SIG-M5 treated with dmso at 0.1 percent for 504 hours (cell line): ENCODE results near the gene WWP2.

Source experiments
- DNase-seq: peaks from one replicate; lab custom pipeline; 2025; ENCODE audit not compliant: unreplicated experiment; lab: John Stamatoyannopoulos, UW

WWP2 gene

GRCh38 chr16:69888005-69888590 lies 126.0 kb downstream of the WWP2 start:
- DNase-seq: no peak

DNA sequence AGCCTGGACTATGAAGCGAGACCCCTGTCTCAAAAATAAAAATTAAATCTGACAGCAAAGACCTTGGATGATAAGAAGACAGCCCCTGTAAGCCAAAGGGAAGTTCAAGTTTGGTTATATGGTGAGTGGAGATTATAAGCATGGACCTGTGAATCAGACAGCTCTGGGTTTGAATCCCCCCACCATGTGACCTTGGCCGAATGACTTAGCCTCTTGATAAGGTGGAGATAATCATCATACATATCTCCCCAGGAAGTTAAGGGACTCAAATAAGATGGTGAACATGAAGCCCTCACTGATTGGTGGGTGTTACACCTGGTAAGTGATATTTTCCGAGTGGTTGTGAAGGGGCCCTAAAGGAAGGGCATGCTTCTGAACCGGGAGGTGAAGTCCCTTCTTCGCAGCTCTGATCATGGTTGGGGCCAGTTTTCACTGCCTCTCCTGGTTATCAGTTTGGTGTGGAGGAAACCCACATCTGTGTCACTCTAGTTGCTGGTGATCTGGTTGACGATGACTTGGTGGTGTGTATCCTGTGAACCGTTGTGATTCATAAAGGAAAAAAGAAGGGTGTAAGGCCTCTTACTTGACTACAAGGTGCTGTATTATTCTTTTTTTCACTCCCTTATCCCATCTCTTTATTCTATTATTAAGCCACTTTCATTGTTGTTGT lies 127.3 kb downstream of the WWP2 start:
- no peak for DNase-seq

- DNase-seq: no peak
Observed at GRCh38 chr16:69890114-69890891, 128.2 kb downstream of the WWP2 start.

- DNase-seq: no peak
Observed at GRCh38 chr16:69890892-69891282, 128.8 kb downstream of the WWP2 start.

- DNase-seq: no peak
Observed at GRCh38 chr16:69892378-69892777, 130.2 kb downstream of the WWP2 start.

DNA sequence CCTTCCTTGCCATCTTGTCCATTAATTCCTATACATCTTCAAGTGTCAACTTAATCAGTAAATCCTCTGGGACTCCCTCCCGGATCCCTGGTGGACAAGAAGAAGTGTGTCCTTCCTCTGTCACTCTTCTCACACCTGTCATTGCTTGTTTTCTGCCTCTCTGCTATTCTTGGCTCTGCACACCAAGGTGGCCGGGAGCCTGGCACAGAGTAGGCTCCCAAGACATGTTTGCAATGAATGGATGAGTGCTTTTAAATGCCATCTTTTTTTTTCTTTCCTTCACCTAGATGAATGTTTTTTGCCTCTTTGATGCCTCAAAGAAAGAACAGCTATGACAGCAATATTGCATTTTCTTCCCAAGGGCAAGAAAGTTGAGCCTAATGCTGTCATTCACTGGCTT lies 131.0 kb downstream of the WWP2 start:
- no peak for DNase-seq

GRCh38 chr16:69894676-69895075 lies 132.5 kb downstream of the WWP2 start:
- no peak for DNase-seq

- DNase-seq: no peak
Observed at GRCh38 chr16:69903865-69904415, 141.8 kb downstream of the WWP2 start.

GRCh38 chr16:69904495-69905170 lies 142.5 kb downstream of the WWP2 start:
- no peak for DNase-seq

DNA sequence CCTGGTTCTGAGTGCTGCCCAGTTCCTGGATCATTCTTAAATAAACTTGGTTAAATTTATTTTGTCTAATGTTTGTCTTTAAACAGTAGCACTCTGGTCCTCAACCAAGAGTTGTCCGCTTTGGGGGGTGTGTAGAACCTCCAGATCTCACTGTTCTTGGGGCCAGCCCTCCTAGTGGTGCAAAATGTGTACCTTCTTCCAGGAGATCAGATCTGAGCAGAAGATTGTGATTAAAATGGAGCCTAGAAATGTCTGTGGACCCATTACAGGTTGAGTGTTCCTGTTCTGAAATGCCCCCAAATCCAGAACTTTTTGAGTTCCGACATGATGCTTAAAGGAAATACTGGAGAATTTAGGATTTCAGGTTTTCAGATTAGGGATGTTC lies 143.0 kb downstream of the WWP2 start:
- no peak for DNase-seq

DNA sequence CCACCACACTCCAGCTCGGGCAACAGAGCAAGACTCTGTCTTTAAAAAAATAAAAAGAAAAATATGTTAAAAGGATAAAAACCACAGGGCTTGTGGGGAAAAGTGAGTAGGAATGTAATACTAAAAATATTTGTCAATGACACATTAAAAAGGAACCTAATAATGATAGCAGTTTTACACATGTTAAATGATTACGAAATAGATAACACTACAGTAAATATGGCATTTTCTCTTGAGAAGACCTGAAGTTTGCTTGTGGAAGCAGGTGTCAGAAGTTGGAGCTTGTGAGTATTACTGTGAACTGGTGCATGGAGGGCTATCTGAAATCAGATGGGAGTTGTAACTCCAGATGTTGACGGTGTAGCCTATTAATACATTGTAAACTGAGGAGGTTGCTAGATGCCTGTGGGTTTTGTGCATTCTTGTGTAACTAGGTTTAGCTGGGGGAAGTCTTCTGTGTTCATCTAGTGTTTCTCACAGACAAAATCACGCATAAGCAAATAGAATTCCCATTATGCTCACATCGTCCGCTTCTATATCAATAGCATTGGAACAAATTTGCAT lies 144.8 kb downstream of the WWP2 start:
- DNase-seq: no peak

- no peak for DNase-seq
Observed at GRCh38 chr16:69909043-69909442, 146.9 kb downstream of the WWP2 start.

DNA sequence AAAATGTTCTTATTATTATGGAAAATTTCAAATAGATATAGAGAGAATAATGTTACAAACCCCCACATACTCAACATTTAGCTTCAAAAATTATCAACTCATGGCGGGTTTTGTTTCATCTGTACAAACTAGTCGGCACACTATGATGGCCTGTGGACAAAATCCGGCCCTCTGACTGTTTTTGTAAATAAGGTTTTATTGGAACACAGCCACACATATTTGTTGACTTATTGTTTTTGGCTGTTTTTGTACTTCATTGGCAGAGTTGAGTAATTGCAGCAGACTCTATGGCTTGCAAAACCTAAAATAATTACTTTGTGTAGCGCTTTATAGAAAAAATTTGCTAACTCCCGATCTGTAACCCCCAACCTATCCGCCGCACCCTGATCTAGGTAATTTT lies 147.6 kb downstream of the WWP2 start:
- DNase-seq: no peak

DNA sequence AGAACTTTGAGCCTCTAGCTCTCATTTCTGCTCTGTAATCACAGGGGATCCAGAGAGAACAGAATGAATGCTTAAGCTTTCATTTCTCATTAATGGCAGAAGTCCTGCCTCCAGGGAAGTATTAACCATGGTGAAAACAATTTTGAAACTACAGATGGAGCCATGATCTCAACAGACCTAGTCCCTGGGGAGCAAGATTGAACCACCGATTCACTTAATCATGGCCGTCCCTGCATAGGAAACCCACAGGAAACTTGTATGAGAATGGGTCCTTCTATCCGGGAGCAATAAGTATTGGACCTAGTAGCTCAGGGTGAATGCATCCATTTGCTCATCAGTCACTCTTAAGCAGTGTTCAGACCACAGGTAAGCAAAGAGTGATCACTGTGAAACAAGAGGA lies 148.8 kb downstream of the WWP2 start:
- DNase-seq: no peak

DNA sequence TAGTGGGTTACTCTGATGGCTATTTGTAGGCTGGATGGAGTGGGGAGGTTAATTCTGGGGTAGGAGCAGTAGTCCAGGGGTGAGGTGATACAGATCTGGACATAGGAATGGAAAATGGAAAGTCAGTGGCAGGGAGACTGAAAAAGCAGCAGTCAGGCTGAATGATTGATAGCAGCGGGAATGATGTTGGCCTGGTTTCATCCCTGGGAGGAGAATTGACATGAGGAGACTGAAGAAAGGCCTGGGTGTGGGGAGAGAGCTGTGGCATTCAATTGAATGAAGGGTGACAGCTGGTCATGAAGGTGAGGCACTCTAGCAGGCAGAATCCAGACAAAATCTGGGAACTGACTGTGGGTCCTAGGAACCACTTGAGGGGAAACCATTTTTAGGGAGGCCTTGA lies 154.3 kb downstream of the WWP2 start:
- DNase-seq: no peak

GRCh38 chr16:69917311-69917710 lies 155.2 kb downstream of the WWP2 start:
- no peak for DNase-seq

DNA sequence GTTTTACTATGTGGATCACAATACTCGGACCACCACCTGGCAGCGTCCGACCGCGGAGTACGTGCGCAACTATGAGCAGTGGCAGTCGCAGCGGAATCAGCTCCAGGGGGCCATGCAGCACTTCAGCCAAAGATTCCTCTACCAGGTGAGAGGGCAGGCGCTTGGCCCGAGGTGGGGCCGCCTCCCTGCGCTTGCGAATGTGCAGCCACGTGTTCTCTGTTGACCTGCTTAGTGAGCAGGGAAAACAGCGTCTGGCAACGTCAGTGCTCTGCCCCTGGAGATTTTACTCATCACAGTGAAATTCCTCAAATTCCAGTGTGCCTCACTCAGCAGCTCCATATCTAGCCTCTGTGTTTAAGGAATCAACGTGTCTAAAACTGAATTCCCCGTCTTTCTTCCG lies 155.6 kb downstream of the WWP2 start:
- DNase-seq: no peak

GRCh38 chr16:69918241-69918640 lies 156.1 kb downstream of the WWP2 start:
- no peak for DNase-seq

- DNase-seq: no peak
Observed at GRCh38 chr16:69921127-69921526, 159.0 kb downstream of the WWP2 start.

DNA sequence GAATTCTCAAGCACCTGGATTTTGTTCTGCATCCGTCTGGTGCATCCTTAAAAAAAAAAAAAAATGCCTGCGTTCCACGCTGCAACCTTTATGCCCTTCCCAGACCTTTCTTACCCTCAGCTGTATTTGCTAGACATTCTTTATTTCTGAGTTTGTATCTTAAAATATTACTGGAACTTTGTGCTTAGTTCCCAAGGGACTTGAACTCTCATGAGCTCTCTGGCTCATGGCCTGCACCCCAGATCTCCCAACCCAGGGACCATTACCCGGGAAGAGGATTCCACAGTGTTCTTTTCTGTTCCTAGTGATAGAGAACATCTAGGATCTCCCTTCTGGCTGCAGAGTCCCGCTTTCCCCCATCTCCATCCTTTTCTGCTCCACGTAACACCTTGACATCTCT lies 160.1 kb downstream of the WWP2 start:
- no peak for DNase-seq

DNA sequence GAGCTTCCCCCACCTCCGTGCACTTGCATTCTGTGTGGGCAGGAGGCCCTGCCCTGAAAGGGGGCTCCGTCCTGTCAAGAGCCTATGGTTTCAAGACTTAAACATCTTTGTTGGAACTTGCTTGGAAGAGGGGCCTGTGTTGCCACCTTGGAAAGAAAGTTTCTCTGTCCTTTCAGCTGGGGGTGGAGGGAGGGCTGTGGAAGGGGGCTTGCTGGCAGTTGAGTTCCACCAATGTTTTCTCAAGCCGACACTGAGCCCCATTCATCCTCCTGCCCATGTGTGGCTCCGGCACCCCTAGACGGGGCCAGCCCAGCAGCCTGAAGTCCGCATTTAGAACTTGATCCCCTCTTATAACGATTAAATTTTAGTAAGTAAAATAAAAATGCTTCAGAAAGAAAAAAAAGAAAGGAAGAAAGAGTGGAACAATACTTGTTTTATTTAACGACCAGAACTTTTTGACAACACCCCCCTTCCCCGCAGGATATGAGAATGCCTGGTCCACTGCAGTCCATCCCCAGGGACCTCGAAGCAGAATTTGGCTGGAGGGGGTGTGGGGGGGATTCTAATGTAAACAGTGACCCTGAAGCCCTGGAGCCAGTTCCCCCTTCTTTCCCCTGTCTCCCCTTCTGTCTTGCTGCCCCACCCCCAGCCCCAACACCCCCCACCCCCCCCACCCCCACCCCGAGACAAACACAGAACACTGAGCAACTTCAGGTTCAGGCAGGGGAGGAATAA lies 162.1 kb downstream of the WWP2 start:
- no peak for DNase-seq
